Dermis microvascular lymphatic vessel endothelial cell (primary cell): ENCODE measurements around the gene QRSL1. TPM values are rescaled to one million over a fixed set of nuclear protein-coding genes. Genes with fewer than 3 reads are reported as not detected.
"Not testable (repeated sequence)": the region's sequence is repeated elsewhere in the genome, so short reads cannot be mapped to it uniquely, and the experiment has no call there.

Source experiments
- DNase-seq, 2 donors: peaks; one replicate each; pipeline versions ENCODE4 v3.0.0 to v3.0.0-alpha.2; 2010; ENCODE audit warnings: low read depth in 2 of 2
- total RNA-seq: library from RNA; depleted of rRNA; stranded (reverse); fragments of >200 nt; gene quantifications from 2 replicates; pipeline ENCODE4 v1.2.1, GENCODE V29; 2014

Gene QRSL1, protein sequence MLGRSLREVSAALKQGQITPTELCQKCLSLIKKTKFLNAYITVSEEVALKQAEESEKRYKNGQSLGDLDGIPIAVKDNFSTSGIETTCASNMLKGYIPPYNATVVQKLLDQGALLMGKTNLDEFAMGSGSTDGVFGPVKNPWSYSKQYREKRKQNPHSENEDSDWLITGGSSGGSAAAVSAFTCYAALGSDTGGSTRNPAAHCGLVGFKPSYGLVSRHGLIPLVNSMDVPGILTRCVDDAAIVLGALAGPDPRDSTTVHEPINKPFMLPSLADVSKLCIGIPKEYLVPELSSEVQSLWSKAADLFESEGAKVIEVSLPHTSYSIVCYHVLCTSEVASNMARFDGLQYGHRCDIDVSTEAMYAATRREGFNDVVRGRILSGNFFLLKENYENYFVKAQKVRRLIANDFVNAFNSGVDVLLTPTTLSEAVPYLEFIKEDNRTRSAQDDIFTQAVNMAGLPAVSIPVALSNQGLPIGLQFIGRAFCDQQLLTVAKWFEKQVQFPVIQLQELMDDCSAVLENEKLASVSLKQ
- 7.7 and 8.2 TPM in 2 replicates for total RNA-seq

DNA sequence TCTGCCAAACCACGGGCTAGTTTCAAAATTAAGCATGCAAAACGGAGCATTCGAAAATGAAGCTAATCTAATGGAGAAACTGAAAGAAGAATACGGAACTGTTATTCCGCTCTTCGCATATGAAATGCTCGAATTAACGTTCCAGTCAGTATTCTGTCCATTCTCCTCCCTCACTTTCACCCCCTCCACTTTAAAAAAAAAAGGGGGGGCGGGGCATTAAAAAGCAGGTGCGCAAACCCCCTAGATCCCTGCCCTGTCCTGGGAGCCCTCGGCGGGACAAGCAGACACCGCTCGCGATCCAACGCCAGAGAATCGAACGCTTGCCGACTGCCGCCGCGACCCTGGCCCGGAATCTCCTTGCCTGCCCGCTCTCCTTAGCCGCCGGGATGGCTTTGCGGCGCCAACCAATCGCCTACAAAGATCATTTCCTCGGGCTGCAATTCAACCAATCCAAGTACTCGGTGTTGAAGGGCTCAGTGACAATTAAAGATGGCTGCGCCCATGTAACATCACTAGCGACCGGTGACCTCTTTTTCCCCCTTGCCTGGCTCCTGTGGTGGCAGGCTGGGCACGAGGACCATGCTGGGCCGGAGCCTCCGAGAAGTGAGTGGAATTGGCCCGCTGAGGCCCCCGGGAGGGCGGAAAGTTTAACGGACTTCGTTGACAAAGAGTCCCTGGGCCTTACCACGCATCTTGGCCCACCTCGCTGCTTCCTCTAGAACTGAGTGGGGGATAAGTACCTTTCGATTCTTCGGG is at the start of gene QRSL1, which contains the start of gene RTN4IP1:
TSS of gene QRSL1 (plus strand) at position 476 of the 756 bp plus-strand sequence. CDS start at position 580, 104 bp downstream.
TSS of gene RTN4IP1 (minus strand) at position 396 of the 756 bp plus-strand sequence. CDS start 477 bp downstream, outside the sequence.
- peak; percentile 87 to 94 for DNase-seq

DNA sequence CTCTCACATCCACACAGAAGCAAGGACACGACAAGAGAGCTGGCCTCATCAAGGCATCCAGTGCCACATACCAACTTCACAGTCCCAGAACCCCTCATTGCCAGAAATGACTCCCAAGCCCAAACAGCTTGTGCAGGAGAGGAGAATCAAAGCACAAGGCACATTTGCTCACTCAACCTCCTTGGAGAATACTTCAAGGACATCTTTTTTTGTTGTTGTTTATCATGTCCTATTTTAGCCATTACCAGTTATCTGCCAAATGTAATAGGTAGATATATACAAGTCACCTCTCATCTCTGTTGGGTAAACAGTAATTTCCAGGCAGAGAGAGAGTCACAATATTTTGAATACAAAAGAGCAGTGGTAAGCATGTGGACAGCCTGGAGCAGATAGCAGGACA is 47.9 kb upstream of the QRSL1 start:
- DNase-seq, result no peak

GRCh38 chr6:106586815-106587415 is 42.5 kb upstream of the QRSL1 start:
- no peak for DNase-seq

GRCh38 chr6:106588937-106589336 is 40.4 kb upstream of the QRSL1 start:
- DNase-seq, result not testable (repeated sequence)

GRCh38 chr6:106591111-106591825 is 38.1 kb upstream of the QRSL1 start:
- DNase-seq, result no peak

- no peak for DNase-seq
Observed at GRCh38 chr6:106599440-106599839, 29.9 kb upstream of the QRSL1 start.

GRCh38 chr6:106600329-106600728 is 29.0 kb upstream of the QRSL1 start:
- no peak for DNase-seq

- DNase-seq, result peak; percentile 35 to 71
Observed at GRCh38 chr6:106608080-106608668, 21.2 kb upstream of the QRSL1 start.

DNA sequence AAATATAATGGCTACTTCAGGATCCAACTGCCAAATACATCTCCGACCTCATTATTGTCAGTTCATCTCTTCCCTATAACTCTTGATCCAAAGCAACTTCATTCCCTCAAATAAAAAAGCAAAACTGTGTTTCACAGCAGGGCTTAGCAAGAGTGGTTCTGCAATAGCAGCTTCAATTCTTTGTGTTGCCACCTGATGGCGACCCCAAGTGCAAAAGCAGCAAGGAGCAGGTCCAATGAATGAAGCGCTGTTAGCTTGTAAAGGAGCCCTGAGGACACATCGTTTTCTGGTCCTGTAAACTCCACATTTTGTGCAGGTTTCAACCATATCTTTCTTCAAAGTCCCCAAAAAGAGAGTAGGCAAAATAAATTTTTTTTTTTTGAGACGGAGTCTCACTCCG is 19.7 kb upstream of the QRSL1 start:
- DNase-seq, result peak in 1 of 2 donors; percentile 17

DNA sequence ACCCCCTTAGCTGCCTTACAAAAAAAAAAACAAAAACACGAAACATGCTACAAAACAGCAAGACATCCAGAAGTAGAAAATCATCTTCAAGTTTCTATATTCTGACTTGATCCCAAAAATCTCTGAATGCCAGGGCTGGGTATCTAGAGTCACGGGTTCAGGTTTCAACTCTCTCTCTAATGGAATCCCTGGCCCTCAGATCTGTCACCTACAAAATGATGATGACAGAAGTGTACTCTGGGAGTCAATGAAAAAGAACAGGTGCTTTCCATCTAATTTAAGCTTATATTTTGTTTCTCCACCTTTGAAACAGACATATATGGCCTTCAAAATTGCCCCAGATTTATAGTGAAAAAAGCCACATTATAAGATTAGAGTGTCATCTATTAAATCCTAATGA is 18.3 kb upstream of the QRSL1 start:
- no peak for DNase-seq

DNA sequence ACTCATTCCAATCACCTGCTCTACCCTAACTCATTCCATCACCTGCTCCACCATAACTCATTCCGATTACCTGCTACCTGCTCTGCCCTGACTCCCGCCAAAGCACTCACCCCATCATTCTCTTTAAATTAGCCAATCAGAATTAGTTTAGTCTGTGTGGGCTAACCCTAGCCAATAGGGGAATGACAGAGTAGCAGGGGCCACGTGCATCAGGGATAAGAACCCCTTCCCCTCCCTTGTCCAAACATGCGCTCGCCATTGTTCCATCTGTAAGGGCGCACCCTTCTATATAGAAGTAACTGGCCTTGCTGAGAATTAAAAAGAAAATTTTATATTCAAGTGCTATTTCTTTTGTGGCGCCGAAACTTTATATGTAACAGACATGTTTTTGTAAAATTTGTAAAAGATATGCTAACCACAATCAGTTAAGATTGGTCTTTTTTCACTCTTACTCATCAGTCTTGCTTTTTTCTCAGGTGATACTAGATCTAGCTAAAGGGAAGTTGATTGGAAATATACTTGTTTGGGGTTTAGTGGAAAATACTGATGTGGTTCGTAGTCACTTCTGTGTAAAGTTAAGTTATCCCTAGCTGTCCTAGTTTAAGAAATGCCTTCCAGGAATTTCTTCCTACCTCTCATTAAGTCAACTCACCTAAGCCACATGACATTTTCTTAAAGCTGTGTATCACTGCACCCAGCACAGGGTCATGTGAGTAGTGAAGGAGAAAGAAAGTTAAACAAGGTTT is 16.5 kb upstream of the QRSL1 start:
- DNase-seq, result no peak

DNA sequence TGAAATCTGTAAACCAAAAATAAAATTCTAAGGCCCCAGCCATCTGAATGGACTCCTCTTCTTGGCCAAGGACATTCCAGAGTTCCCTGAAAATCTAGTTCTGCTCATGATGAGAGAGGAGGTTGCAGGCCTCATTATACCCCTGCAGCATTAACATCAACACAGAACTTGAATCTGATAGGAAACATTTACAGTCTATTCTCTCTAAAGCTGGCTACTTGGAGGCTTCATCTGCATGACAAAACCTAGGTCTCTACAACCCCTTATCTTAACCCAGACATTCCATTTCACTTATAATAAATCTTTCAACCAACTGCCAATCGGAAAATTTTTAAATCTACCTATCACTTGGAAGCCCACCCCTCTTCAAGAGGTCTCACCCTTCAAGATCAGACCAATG is 15.8 kb upstream of the QRSL1 start:
- no peak for DNase-seq

DNA sequence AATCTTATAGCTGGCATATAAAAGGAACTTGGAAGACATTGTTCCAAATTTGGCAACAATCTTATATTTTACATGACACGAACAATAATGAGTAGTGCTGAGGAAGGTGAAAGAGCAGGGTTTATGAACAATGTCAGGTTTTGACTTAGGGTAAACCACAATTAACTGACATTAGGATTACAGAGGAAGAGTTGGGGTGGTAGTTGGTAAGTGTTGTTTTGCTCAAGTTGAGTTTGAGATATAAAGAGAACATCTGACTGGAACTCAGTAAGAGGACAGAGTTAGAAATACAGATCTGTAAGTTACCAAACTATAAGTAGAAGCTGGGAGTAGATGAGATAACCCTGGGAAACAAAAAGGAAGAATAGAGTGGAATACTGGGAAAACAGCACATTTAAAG is 15.2 kb upstream of the QRSL1 start:
- no peak for DNase-seq

DNA sequence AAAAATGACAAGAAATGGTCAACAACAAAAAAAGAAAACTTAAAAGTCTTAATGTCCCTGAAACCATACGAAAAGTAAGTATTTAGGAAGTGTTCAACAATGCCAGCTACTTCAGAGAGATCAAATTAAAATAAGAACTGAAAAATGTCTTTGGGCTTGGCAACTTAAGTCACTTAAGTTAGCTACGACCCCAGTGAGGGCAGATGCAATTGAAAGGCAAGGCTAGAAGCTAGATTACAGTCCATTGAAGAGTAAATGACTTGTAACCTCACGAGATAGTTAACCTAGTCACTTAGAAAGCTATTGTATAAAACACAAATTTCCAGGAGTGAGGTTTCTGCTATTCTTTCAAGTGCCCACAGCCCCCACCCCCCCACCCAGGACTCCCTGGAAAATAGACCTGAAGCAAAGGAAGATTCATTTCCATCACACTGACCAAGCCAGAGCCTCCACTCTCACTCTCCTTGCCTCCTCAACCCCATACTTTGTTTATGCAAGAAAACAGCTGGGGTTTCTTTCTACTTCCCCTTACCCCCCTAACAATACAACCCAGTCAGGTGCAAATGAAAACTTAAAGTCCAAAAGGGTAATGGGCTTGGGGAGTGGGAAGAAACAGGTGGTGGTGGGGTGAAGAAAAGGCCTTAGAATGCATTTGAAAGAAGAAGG is 14.7 kb upstream of the QRSL1 start:
- DNase-seq, result no peak

DNA sequence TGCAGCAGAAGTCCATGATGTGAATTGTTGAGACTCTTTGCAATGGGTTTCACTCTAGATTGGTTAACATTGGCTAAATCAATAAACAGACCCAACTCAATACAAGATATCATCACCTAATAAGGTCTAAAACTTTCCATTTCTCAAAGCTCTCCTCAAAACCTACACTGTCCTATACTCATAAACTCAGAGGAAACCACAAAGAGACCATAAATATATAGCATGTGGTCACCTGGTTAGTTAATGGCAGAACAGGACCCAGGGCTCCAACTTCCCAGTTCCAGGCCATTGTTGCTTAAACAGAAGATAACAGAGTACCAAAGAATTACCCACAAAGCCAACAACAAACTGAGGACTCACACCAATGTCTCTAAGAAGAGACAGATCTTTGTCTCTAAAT is 12.1 kb upstream of the QRSL1 start:
- DNase-seq, result no peak

- no peak for DNase-seq
Observed at GRCh38 chr6:106617857-106618256, 11.5 kb upstream of the QRSL1 start.

GRCh38 chr6:106618324-106618723 is 11.1 kb upstream of the QRSL1 start:
- no peak for DNase-seq

DNA sequence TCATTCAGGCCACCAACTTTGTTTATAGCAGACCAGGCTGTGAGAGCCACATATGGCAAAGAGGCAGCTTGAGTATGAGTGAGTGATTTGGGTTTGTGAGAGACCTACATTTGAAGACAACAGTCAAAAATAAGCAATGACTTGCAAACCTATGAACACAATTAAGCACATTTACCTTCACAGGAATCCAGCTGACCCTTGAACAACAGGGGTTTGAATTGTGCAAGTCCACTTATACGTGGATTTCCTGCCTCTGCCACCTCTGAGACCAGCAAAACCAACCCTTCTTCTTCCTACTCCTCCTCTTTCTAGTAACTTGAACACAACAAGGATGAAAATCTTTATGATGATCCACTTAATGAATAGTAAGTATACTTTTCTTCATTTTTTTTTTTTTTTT is 10.2 kb upstream of the QRSL1 start:
- no peak for DNase-seq

- peak; percentile 15 to 70 for DNase-seq
Observed at GRCh38 chr6:106620931-106621672, 8.3 kb upstream of the QRSL1 start.
